ENCODE results near the gene P2RY12.
A peak's percentile ranks its signal among the peaks of the same experiment; 100 is the strongest.

P2RY12 gene

DNA sequence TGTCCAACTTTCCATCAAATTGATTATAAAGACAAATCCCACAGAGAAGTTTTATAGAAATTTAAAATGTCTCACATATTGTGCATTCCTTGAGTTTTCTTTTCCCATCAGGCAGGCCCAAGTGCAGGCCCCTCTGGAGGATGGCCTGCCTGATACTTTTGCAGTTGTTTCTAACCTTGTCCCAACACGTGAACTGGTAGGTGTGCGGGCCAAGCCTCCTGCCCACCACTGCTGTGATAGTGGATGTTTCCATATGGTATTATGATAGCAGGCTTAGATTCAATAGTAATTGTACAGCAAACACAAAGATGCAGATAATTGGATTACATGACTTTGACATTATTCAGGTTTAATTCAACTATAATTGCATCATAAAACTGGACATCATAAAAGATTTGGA is 1.4 kb downstream of the P2RY12 start:
- no peaks in the 10 kb centered on the region for H3K9me3 ChIP-seq (ENCODE audit: control insufficient read depth, insufficient read depth, low read length)
- H3K4me3 ChIP-seq (ENCODE audit: low read length), result peak overlapping the region; percentile 70
- H3K9me2 ChIP-seq (replicated peaks; ENCODE audit: control insufficient read depth, low read length), result no peaks in the 10 kb centered on the region
- no peaks in the 10 kb centered on the region for H4K20me1 ChIP-seq (ENCODE audit: control insufficient read depth, insufficient read depth, low read depth, low read length)
- H3K27me3 ChIP-seq (ENCODE audit: control insufficient read depth, low read length), result no peaks in the 10 kb centered on the region
- no peaks in the 10 kb centered on the region for H3K79me2 ChIP-seq (ENCODE audit: control insufficient read depth, low read length)
- peaks cover 96% of the 10 kb centered on the region for H3K4me1 ChIP-seq (ENCODE audit: control insufficient read depth, low read length)
- TF ChIP-seq, protein P1, sequence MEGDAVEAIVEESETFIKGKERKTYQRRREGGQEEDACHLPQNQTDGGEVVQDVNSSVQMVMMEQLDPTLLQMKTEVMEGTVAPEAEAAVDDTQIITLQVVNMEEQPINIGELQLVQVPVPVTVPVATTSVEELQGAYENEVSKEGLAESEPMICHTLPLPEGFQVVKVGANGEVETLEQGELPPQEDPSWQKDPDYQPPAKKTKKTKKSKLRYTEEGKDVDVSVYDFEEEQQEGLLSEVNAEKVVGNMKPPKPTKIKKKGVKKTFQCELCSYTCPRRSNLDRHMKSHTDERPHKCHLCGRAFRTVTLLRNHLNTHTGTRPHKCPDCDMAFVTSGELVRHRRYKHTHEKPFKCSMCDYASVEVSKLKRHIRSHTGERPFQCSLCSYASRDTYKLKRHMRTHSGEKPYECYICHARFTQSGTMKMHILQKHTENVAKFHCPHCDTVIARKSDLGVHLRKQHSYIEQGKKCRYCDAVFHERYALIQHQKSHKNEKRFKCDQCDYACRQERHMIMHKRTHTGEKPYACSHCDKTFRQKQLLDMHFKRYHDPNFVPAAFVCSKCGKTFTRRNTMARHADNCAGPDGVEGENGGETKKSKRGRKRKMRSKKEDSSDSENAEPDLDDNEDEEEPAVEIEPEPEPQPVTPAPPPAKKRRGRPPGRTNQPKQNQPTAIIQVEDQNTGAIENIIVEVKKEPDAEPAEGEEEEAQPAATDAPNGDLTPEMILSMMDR (IDR thresholded peaks at IDR 0.05; ENCODE audit: low read depth, low read length, poor library complexity, severe bottlenecking), result no peak
- no peak for TF ChIP-seq EZH2phosphoT487 (IDR thresholded peaks at IDR 0.05; ENCODE audit: borderline replicate concordance, low read length)
- peaks cover 11% of the 10 kb centered on the region; the same call in 1 of the 2 replicates for H3K36me3 ChIP-seq (ENCODE audit: control insufficient read depth, low read length)
- peaks cover 54% of the 10 kb centered on the region for H3F3A ChIP-seq (ENCODE audit: control insufficient read depth, insufficient read depth)
- peak overlapping the region; percentile 81 for H3K4me2 ChIP-seq (ENCODE audit: low read length)
- peak overlapping the region; percentile 91 for H3K27ac ChIP-seq (ENCODE audit: low read depth, low read length)

GRCh38 chr3:151382671-151383070 is 1.9 kb downstream of the P2RY12 start:
- no peaks in the 10 kb centered on the region for H4K20me1 ChIP-seq (ENCODE audit: control insufficient read depth, insufficient read depth, low read depth, low read length)
- H3K4me3 ChIP-seq (ENCODE audit: low read length), result peak overlapping the region; percentile 70
- H3K9me3 ChIP-seq (ENCODE audit: control insufficient read depth, insufficient read depth, low read length), result no peaks in the 10 kb centered on the region
- peaks cover 95% of the 10 kb centered on the region for H3K4me1 ChIP-seq (ENCODE audit: control insufficient read depth, low read length)
- no peaks in the 10 kb centered on the region for H3K9me2 ChIP-seq (replicated peaks; ENCODE audit: control insufficient read depth, low read length)
- TF ChIP-seq, protein P1 (IDR thresholded peaks at IDR 0.05; ENCODE audit: low read depth, low read length, poor library complexity, severe bottlenecking), result no peak
- no peak for TF ChIP-seq EZH2phosphoT487 (IDR thresholded peaks at IDR 0.05; ENCODE audit: borderline replicate concordance, low read length)
- no peaks in the 10 kb centered on the region for H3K27me3 ChIP-seq (ENCODE audit: control insufficient read depth, low read length)
- H3K27ac ChIP-seq (ENCODE audit: low read depth, low read length), result peak overlapping the region; percentile 91
- peak overlapping the region; percentile 81 for H3K4me2 ChIP-seq (ENCODE audit: low read length)
- peaks cover 11% of the 10 kb centered on the region; the same call in 1 of the 2 replicates for H3K36me3 ChIP-seq (ENCODE audit: control insufficient read depth, low read length)
- H3F3A ChIP-seq (ENCODE audit: control insufficient read depth, insufficient read depth), result peaks cover 50% of the 10 kb centered on the region
- no peaks in the 10 kb centered on the region for H3K79me2 ChIP-seq (ENCODE audit: control insufficient read depth, low read length)

- Histone ChIP-seq H3K4me2 (ENCODE audit: low read length) (peak overlapping the region; percentile 29; the same call in 1 of the 2 replicates), H3K9me3 (ENCODE audit: control insufficient read depth, insufficient read depth, low read length) (no peaks in the 10 kb centered on the region), H3K27ac (ENCODE audit: low read depth, low read length) (peak overlapping the region; percentile 35), H3K36me3 (ENCODE audit: control insufficient read depth, low read length) (peaks cover 11% of the 10 kb centered on the region; the same call in 1 of the 2 replicates), H3K27me3 (ENCODE audit: control insufficient read depth, low read length) (no peaks in the 10 kb centered on the region), H3F3A (ENCODE audit: control insufficient read depth, insufficient read depth) (peaks cover 30% of the 10 kb centered on the region), H3K4me1 (ENCODE audit: control insufficient read depth, low read length) (peaks cover 75% of the 10 kb centered on the region), H3K4me3 (ENCODE audit: low read length) (no peak overlapping the region), H3K79me2 (ENCODE audit: control insufficient read depth, low read length) (no peaks in the 10 kb centered on the region), H4K20me1 (ENCODE audit: control insufficient read depth, insufficient read depth, low read depth, low read length) (no peaks in the 10 kb centered on the region), H3K9me2 (replicated peaks; ENCODE audit: control insufficient read depth, low read length) (no peaks in the 10 kb centered on the region)
- no peak for TF ChIP-seq EZH2phosphoT487 (IDR thresholded peaks at IDR 0.05; ENCODE audit: borderline replicate concordance, low read length)
- TF ChIP-seq, protein P1 (IDR thresholded peaks at IDR 0.05; ENCODE audit: low read depth, low read length, poor library complexity, severe bottlenecking), result peak; percentile 92
Observed at GRCh38 chr3:151379083-151379734, 5.3 kb downstream of the P2RY12 start.

Data from DOHH2 (cell line).